IMR-90 (cell line): ENCODE data around the gene CCDC102B. TPM values are rescaled to one million over a fixed set of nuclear protein-coding genes. Genes with fewer than 3 reads are reported as not detected.

Experiments
- ATAC-seq: fragments of 200-7000 bp; cut with Tn5 transposase; 2 replicates; pipeline ENCODE4 v1.9.1; 2020; ENCODE audit warnings: low read depth, mild to moderate bottlenecking, moderate library complexity
- BruUV-seq: library from RNA; stranded (reverse); fragments of 400-500 nt; replicated peaks from 2 replicates; lab custom pipeline; 2021; lab: Mats Ljungman, UMichigan
- CTCF ChIA-PET: fragments of 300-600 bp; formaldehyde crosslinking; extraction: SDS; loops from one replicate; lab custom pipeline; 2021; ENCODE audit warnings: antibody characterized with exemption; lab: Yijun Ruan, JAX
- POLR2A ChIA-PET: fragments of 300-600 bp; sonication (Branson Sonifier 250); formaldehyde crosslinking; loops from one replicate; lab custom pipeline; 2022; ENCODE audit warnings: antibody characterized with exemption; ENCODE audit not compliant: unreplicated experiment; lab: Charles Lee
- DNase-seq: peaks from one replicate; pipeline ENCODE4 v3.0.0; 2013
- H2AFZ ChIP-seq: replicated peaks from 2 replicates; pipeline ENCODE3; 2013; ENCODE audit warnings: low read length, mild to moderate bottlenecking; ENCODE audit not compliant: poor library complexity
- H2AK5ac ChIP-seq: 2 replicates; pipeline ENCODE4 v1.6.1; 2013; ENCODE audit warnings: low read depth, low read length, inconsistent platforms
- H2AK9ac ChIP-seq: replicated peaks from 2 replicates; pipeline ENCODE3; 2013; ENCODE audit warnings: mild to moderate bottlenecking, low read depth, low read length, moderate library complexity; ENCODE audit not compliant: poor library complexity
- H2BK120ac ChIP-seq: 2 replicates; pipeline ENCODE4 v1.6.1; 2013; ENCODE audit warnings: low read depth, low read length, inconsistent platforms
- H2BK15ac ChIP-seq: 3 replicates; pipeline ENCODE4 v1.6.1; 2013; ENCODE audit warnings: low read depth, low read length, inconsistent platforms
- H2BK20ac ChIP-seq: 2 replicates; pipeline ENCODE4 v1.6.1; 2013; ENCODE audit warnings: low read depth, mild to moderate bottlenecking, inconsistent platforms, low read length, moderate library complexity
- H2BK5ac ChIP-seq: 2 replicates; pipeline ENCODE4 v1.6.1; 2013; ENCODE audit warnings: mild to moderate bottlenecking, low read depth, low read length, inconsistent platforms; ENCODE audit not compliant: poor library complexity, severe bottlenecking
- H3K14ac ChIP-seq: replicated peaks from 2 replicates; pipeline ENCODE4 v1.6.1; 2013; ENCODE audit warnings: low read depth, low read length, inconsistent platforms
- H3K18ac ChIP-seq: 2 replicates; pipeline ENCODE4 v1.6.1; 2013; ENCODE audit warnings: low read depth, low read length, control low read depth
- H3K23ac ChIP-seq: 2 replicates; pipeline ENCODE4 v1.6.1; 2013; ENCODE audit warnings: low read depth, low read length, inconsistent platforms
- H3K27ac ChIP-seq: 2 replicates; pipeline ENCODE4 v1.5.1; 2013; ENCODE audit warnings: mild to moderate bottlenecking, control low read depth, low read length; ENCODE audit not compliant: insufficient read depth
- H3K27me3 ChIP-seq: 2 replicates; pipeline ENCODE4 v1.6.1; 2013; ENCODE audit warnings: low read length; ENCODE audit not compliant: control insufficient read depth, insufficient read depth
- H3K36me3 ChIP-seq: 2 replicates; pipeline ENCODE4 v1.6.1; 2013; ENCODE audit warnings: low read length, mixed read lengths; ENCODE audit not compliant: control insufficient read depth, insufficient read depth
- H3K4ac ChIP-seq: 2 replicates; pipeline ENCODE4 v1.6.1; 2013; ENCODE audit warnings: low read depth, low read length, inconsistent platforms
- H3K4me1 ChIP-seq: 2 replicates; pipeline ENCODE4 v1.6.1; 2013; ENCODE audit warnings: low read length, mixed read lengths; ENCODE audit not compliant: control insufficient read depth, insufficient read depth
- H3K4me2 ChIP-seq: 2 replicates; pipeline ENCODE4 v1.6.1; 2013; ENCODE audit warnings: low read depth, mild to moderate bottlenecking, control low read depth, low read length, moderate library complexity
- H3K4me3 ChIP-seq: 2 replicates; pipeline ENCODE4 v1.5.1; 2013; ENCODE audit warnings: low read depth, mild to moderate bottlenecking, control low read depth, low read length, moderate library complexity; ENCODE audit not compliant: insufficient read depth
- H3K56ac ChIP-seq: 2 replicates; pipeline ENCODE4 v1.6.1; 2013; ENCODE audit warnings: low read length, inconsistent platforms; ENCODE audit not compliant: insufficient read depth; ENCODE audit errors: extremely low read depth
- H3K79me1 ChIP-seq, 2 experiments: 2 replicates each; pipeline ENCODE4 v1.6.1; 2013; ENCODE audit warnings: low read length in 2 of 2, inconsistent platforms in 1 of 2, low read depth in 1 of 2
- H3K9ac ChIP-seq: 2 replicates; pipeline ENCODE4 v1.6.1; 2013; ENCODE audit warnings: low read depth, low read length, control low read depth
- H3K9me1 ChIP-seq: 2 replicates; pipeline ENCODE4 v1.6.1; 2013; ENCODE audit warnings: low read length, inconsistent platforms; ENCODE audit not compliant: insufficient read depth
- H3K9me3 ChIP-seq: 2 replicates; pipeline ENCODE4 v1.6.1; 2013; ENCODE audit warnings: low read length; ENCODE audit not compliant: control insufficient read depth, insufficient read depth
- H4K20me1 ChIP-seq: 2 replicates; pipeline ENCODE4 v1.6.1; 2013; ENCODE audit warnings: low read length, inconsistent platforms; ENCODE audit not compliant: insufficient read depth
- H4K5ac ChIP-seq: 2 replicates; pipeline ENCODE4 v1.6.1; 2013; ENCODE audit warnings: mild to moderate bottlenecking, low read depth, low read length, control low read depth
- H4K8ac ChIP-seq, 2 experiments: 2 replicates each; pipeline ENCODE4 v1.6.1; 2013; ENCODE audit warnings: low read depth in 2 of 2, low read length in 2 of 2, control low read depth in 1 of 2, inconsistent platforms in 1 of 2
- H4K91ac ChIP-seq: 2 replicates; pipeline ENCODE4 v1.6.1; 2013; ENCODE audit warnings: low read depth, low read length, inconsistent platforms; ENCODE audit not compliant: insufficient read depth
- FOS ChIP-seq: fragments of 150-350 bp; IDR thresholded peaks from 2 replicates; pipeline ENCODE4 v1.6.1; 2016; ENCODE audit warnings: low read depth, low read length
- MAZ ChIP-seq: IDR thresholded peaks from 2 replicates; pipeline ENCODE4 v1.6.1; 2012; ENCODE audit warnings: low read depth, mild to moderate bottlenecking, low read length, improper control_type of control experiment, moderate library complexity, borderline replicate concordance
- RAD21 ChIP-seq: IDR thresholded peaks from 2 replicates; pipeline ENCODE4 v1.6.1; 2012; ENCODE audit warnings: low read length, improper control_type of control experiment
- RCOR1 ChIP-seq: IDR thresholded peaks from 2 replicates; pipeline ENCODE4 v1.6.1; 2012; ENCODE audit warnings: mild to moderate bottlenecking, low read length, improper control_type of control experiment; ENCODE audit not compliant: insufficient replicate concordance
- SMC3 ChIP-seq: fragments of 150-350 bp; IDR thresholded peaks from 2 replicates; pipeline ENCODE4 v1.6.1; 2016; ENCODE audit warnings: low read depth, mild to moderate bottlenecking, antibody characterized with exemption, low read length, moderate library complexity
- WGBS, 2 experiments: methylation state at CpG; one replicate each; pipeline versions ENCODE4 v1.1.5 to v1.1.7; 2013; ENCODE audit warnings: missing lambda C conversion rate in 2 of 2; ENCODE audit not compliant: insufficient read length in 1 of 2; ENCODE audit errors: extremely low coverage in 2 of 2; 5-methylcytosine and 5-hydroxymethylcytosine counted together
- dilution Hi-C: fragments of 300-500 bp; cut with HindIII; formaldehyde crosslinking; loops from one replicate; pipeline ENCODE4 v1.14.3; 2018; ENCODE audit warnings: low sequenced_read_pairs; ENCODE audit not compliant: unreplicated experiment
- in situ Hi-C: fragments of 300-500 bp; cut with MboI; formaldehyde crosslinking; loops from 3 replicates; pipeline ENCODE4 v1.14.3; 2019; ENCODE audit warnings: low sequenced_read_pairs, inconsistent platforms, mixed read lengths
- intact Hi-C: fragments of 100-400 bp; cut with micrococcal nuclease; formaldehyde crosslinking; loops from 2 replicates; pipeline ENCODE4 v1.10.0; 2022
- polyA plus RNA-seq, 3 experiments: library from polyadenylated mRNA; depleted of rRNA; stranded (reverse); fragments of >200 nt; gene quantifications; 2 replicates each; pipeline ENCODE4 v1.2.3, GENCODE V29; 2012; ENCODE audit warnings: low replicate concordance in 1 of 3
- total RNA-seq: library from RNA; depleted of rRNA; stranded (reverse); fragments of >200 nt; gene quantifications from 2 replicates; pipeline ENCODE4 v1.2.3, GENCODE V29; 2012
- TF ChIP-seq, protein P1 (sequence below): fragments of 150-350 bp; IDR thresholded peaks from 2 replicates; pipeline ENCODE4 v1.6.1; 2016; ENCODE audit warnings: low read depth, mild to moderate bottlenecking, low read length, moderate library complexity, borderline replicate concordance
- TF ChIP-seq, protein P2 (sequence below): conservative IDR thresholded peaks from 2 replicates; pipeline ENCODE4 v1.5.1; 2012; ENCODE audit warnings: mild to moderate bottlenecking, low read depth, low read length, improper control_type of control experiment

CCDC102B gene
- total and polyA plus RNA-seq, 2 of the 4 experiments (the other 2 are of a cell fraction) = 0.54 to 1.4 TPM

DNA sequence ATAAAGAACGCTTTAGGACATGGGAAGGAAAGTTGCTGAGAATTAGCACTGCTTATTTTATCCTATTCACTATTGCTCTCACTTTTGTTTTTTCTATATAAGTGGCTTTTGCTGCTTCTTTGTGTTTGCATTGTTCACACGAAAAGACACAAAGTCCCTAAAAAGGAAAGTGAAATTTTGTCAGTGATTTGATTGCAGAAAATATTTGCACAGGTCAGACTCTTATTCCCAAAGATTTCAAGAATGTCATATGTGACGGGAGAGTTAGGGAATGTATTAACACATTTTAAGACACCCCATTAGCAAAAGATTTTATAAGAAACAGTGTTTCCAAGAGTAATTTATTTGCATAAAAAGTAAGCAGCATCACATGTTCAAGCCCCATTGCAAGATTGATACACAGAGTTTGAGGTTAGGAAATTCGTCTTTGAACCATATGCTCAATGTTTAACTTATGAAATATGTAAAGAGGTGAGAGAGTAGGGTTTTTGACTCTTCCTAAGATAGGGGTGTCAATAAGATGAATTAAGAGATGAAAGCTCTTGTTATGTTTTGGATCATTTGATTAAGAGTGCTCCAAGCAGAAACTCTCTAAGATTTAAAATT lies 57.0 kb downstream of the CCDC102B start:
- POLR2A ChIA-PET = no interaction called here
- intact Hi-C loops = no loop called here

More for the DNA sequence above, 57.0 kb downstream of the CCDC102B start:
- no peak overlapping the region for H3K14ac ChIP-seq
- no peak overlapping the region for H3K4me3 ChIP-seq
- H3K9me1 ChIP-seq = no peaks in the 10 kb centered on the region
- no peak overlapping the region for H4K8ac ChIP-seq
- no peaks in the 10 kb centered on the region for H4K20me1 ChIP-seq
- no peak overlapping the region for H4K5ac ChIP-seq
- no peaks in the 10 kb centered on the region for H3K4me1 ChIP-seq
- TF ChIP-seq, protein P1, sequence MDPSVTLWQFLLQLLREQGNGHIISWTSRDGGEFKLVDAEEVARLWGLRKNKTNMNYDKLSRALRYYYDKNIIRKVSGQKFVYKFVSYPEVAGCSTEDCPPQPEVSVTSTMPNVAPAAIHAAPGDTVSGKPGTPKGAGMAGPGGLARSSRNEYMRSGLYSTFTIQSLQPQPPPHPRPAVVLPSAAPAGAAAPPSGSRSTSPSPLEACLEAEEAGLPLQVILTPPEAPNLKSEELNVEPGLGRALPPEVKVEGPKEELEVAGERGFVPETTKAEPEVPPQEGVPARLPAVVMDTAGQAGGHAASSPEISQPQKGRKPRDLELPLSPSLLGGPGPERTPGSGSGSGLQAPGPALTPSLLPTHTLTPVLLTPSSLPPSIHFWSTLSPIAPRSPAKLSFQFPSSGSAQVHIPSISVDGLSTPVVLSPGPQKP = no peak
- no peak for TF ChIP-seq MAZ
- TF ChIP-seq RCOR1 = no peak
- TF ChIP-seq, protein P2, sequence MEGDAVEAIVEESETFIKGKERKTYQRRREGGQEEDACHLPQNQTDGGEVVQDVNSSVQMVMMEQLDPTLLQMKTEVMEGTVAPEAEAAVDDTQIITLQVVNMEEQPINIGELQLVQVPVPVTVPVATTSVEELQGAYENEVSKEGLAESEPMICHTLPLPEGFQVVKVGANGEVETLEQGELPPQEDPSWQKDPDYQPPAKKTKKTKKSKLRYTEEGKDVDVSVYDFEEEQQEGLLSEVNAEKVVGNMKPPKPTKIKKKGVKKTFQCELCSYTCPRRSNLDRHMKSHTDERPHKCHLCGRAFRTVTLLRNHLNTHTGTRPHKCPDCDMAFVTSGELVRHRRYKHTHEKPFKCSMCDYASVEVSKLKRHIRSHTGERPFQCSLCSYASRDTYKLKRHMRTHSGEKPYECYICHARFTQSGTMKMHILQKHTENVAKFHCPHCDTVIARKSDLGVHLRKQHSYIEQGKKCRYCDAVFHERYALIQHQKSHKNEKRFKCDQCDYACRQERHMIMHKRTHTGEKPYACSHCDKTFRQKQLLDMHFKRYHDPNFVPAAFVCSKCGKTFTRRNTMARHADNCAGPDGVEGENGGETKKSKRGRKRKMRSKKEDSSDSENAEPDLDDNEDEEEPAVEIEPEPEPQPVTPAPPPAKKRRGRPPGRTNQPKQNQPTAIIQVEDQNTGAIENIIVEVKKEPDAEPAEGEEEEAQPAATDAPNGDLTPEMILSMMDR = no peak
- TF ChIP-seq FOS = no peak
- TF ChIP-seq SMC3 = no peak
- no peak for TF ChIP-seq RAD21
- no peaks in the 10 kb centered on the region for H3K36me3 ChIP-seq
- H2AK9ac ChIP-seq = no peak overlapping the region
- no peak overlapping the region for H3K56ac ChIP-seq
- no peak overlapping the region for H2BK15ac ChIP-seq
- DNase-seq (no peak), ATAC-seq (no peak)
- no peak overlapping the region for H3K4ac ChIP-seq
- in situ Hi-C loops (no loop called here), dilution Hi-C loops (no loop called here)
- WGBS, 2 experiments = no CpG with 5 or more reads among the region's 4 CpGs
- no peak overlapping the region for H2BK20ac ChIP-seq
- H3K9ac ChIP-seq = no peak overlapping the region
- CTCF ChIA-PET = interaction anchor here (0.6 kb wide), 1 partner anchor 1632 kb away, joined by 3 read pairs; no protein-coding TSS in a partner anchor
- no peaks in the 10 kb centered on the region for H3K9me3 ChIP-seq
- H2AK5ac ChIP-seq = no peak overlapping the region
- H2BK5ac ChIP-seq = no peak overlapping the region
- no peak overlapping the region for H4K91ac ChIP-seq
- no peak overlapping the region for H2AFZ ChIP-seq
- no TSS peak for BruUV-seq
- no peak overlapping the region for H3K18ac ChIP-seq
- no peak overlapping the region for H3K27ac ChIP-seq
- no peaks in the 10 kb centered on the region for H3K79me1 ChIP-seq
- no peak overlapping the region for H3K23ac ChIP-seq
- H3K27me3 ChIP-seq = no peaks in the 10 kb centered on the region
- H2BK120ac ChIP-seq = no peak overlapping the region
- H3K4me2 ChIP-seq = no peak overlapping the region
